Nucleus accumbens (tissue), 56 donors: ENCODE data around the gene AIP.

Source experiments
- DNase-seq, 56 donors: peaks; one replicate each; lab custom pipeline; 2025; lab: John Stamatoyannopoulos, UW

AIP gene

DNA sequence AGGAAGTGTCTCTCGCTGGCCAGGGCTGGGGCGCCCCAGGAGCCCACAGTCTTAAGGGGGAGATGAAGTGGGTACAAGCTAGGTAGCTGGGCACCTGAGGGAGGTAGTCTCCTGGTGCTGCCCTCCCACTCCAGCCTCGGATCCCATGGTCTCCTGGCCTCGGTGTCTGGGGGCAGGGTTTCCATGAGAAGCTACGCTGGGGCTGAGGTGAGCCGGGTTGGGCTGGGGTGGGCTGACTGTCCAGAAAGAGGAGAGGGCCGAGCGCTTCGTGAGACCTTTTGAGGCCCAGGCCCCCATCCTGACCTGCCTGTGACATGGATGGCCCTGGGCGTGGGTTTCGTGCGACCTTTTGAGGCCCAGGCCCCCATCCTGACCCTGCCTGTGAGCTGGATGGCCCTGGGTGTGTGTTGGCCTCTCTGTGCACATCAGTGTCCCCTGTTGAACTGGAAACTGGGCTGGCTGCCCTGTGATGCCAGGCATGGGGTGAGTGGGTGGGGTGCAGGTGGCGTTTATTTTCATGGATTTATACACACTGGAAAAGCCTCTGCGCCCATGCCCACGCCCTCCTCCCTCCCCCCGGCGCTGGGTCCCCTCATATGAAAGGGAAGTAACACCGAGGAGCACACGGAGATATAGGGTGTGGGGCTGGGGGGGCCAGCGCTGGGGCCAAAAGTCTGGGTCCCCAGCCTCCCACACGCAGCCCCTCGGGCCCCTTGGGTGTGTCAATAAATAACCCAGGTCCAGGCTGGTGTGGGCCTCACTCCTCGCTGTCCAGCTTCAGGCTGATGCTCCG, 8.6 kb downstream of the AIP start:
- DNase-seq: no peak

DNA sequence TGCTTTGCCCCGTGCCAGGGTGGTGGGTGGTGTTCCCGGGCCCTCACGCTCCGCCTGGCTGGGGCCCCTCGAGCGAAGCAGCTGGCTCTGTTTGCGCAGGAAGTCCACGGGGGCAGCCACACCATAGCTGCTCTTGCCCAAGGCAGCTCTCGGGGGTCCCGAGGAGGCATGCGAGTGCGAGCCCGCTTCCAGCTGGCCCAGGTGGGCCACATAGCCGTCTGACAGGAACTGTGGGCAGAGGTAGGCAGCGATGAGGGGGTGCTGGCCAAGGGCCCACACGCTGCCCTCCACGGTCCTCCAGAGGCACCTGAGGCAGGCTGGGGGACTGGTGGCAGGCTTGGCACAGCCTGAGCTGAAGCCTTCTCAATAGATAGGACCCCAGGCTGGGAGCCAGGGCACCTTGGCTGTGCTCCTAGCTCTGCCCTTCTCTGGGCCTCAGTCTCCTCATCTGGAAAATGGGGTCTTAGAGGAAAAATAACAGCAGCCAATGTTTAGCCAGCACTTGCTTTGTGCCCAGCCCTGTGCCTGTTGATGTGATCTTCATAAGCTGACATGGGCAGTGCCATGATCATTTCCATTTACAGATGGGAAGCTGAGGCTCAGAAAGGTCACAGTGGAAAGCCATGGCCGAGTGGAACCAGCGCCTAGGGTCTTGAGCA, 9.4 kb downstream of the AIP start:
- no peak for DNase-seq

DNA sequence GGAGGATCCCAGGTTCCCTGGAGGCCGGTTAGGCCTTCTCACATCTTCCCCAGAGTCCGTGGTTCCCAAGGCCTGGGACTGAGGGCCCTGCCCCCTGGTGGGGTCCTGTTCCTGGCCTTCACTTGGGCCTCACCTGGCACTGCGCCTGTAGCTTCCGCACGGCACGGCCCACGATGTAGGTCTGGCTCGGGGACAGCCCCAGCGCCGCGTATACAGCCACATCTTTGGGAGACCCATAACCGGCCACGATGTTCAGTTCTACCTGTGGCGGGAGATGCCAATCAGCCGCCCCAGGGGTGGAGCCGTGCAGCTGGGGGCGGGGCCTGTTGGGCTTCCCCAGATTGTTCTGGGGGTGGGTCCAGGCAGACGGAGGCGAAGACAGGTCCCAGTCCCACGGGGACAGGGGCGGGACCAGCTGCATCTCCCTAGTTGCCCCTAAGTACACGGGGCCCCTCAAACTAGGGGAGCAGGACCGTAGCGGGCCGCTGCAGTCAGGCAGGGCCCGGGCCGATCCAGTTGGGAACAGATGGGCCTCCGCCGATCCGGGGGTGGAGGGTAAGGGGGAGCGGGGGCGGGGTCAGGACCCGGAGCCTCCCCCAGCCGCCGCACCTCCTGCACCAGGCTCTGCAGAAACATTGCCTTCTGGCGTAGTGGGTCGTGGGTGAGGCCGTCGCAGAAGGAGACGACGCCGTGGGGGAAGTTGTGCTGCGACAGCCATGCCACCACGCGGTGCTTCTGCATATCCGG, 10.1 kb downstream of the AIP start:
- DNase-seq: no peak

DNA sequence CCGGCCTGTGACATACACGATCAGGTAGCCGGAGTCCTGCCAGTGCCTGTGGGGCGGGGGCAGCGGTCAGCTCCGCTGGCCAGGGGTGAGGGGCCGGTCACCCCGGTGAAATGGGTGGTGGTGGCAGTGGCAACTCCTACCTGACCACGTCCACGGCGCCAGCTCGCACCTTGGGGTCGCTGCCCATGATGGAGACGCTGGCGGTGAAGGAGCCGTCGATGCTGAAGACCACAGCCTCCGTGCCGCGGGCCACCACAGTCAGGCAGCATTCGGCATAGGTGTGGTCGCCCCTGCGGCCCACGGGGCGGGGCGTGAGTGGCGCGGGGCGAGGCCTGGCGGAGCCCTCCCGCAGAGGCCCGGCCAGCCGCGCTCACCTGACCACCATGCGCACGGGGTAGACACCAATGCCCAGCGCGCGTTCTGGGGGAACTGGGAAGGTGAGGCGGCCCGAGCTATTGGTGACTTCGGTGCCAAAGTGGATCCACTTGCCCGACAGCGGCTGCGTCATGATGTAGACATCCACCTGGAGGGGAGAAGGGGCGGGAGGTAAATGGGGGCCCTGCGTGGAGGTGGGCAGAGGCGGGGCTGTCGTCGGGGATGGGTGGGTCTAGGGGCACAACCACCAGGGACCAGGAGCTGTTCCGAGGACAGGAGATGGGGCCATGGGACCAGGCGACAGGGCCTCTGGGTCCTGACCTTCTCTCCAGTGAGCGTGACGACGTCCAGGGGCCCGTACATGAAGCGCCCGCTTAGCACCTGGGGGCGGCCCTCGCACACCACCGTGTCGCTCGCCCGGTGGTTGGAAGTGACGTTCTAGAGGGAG, 10.9 kb downstream of the AIP start:
- DNase-seq: no peak

DNA sequence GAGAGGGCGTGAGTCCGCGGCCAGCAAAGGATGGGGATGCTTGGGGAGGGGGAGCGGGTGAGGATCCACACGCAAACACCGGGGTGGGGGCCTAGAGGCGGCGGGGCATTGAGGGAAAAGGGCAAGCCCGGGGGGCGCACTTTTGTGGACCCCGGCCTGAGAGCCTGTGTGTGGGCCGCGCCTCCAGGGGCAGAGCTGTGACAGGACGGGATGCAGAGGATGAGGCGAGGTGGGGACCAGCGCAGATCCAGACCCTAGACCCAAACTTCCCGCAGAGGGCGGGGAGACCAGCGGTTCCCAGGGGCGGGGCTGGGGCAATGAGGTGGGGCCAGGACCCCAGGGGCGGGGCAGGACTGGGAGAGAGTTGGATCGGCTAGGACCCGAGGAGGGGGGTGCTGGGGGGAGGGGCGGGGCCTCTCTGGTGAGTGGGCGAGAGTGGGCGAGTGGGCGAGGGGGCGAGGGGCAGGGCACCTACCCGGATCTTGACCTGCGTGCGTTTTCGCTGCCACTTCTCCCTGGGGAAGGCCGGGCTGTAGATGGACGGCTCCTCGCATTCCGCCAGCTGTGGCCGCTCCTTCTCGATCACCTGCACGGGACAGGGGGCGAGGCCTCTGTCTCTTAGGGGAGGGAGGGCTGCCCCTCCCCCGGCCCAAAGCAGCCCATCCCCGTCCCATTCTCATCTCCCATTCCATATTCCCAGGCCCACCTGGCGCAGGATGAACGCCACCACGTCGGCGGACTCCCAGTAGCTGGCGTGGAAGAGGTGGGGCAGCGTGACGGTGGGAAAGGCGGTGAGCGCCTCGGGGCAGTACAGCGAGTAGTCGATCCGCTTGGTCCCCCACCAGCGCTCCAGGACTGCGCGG, 11.8 kb downstream of the AIP start:
- no peak for DNase-seq

DNA sequence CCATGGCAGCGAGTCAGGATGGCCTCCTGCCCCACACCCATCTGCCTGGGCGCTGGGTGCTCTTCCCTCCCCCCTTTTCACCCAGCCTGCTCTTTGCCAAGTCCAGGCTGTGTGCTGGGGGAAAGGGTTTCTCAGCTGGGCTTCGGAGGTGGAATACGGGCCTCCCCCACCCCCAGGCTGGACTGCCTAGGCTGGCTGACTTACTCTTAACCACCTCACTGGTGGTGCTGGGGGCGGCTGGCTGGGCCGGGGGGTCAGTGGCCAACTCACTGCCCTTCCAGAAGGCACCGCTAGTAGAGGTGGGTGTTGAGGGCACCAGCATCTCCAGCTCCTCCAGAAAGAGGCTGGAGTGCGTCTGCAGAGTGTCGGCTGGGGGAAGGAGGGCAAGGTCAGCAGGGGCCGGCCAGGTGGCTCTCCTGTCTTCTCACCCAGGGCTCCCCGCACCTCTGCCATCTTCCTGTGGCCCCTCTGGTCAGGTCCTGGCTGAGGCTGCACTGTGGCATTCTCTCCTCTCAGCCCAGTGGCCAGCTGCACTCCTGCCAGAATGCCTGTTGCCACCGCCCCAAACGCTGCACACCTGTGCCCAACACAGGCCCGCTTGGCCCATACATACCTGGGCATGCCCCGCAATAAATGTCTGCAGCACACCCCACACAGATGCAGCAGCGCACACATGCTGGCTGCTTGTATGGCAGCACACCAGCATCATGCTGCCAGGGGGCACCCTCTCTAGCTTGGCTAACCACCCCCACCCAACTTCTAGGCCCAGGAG, 12.6 kb downstream of the AIP start:
- DNase-seq: no peak

DNA sequence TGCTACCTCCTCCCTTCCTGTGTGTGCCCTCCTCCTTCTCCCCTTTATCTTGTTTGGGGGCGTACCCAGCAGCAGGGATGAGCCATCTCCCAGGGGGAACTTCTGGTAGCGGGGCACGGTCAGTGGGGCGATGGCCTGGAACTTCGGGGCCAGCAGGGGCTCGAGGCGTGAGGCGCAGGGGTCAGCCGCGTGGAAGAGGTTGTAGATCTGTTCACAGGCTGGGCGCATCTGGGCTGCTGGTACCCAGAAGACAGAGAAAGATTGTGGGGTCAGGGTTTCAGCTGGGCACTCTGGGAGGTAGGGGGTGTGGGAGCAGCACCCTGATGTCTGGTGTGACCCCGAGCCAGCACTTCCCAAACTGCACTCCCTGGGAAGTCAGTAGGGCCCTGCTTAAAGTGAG, 13.3 kb downstream of the AIP start:
- no peak for DNase-seq

DNA sequence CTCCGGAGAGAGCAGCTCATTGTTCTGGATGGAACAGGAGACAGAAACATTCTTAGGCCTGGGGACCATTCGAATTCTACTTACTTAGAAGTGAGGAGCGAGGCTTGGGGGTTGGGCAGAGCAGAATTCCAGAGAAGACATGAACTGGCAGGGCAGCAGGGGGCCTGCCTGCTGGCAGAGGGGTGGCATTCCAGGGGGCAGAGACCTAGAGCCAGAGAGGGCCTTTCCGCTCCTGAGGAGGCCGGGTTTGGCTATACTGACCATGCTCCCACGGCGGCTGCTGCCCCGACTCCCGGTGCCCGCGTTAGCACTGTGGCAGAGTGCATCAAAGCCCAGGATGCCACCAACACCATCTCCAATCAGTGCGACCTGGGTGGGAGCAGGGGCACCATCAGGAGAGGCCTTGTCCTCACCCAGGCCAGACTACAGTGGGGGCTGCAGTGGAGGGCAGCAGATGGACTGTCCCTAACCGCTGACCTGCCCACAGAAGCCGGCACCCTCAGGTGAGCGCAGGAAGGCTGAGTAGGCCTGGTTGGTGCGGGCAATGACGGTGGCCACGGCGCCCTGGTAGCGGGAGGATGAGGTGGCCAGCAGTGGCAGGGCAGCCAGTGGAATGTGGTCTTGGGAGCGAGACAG, 14.9 kb downstream of the AIP start:
- no peak for DNase-seq

DNA sequence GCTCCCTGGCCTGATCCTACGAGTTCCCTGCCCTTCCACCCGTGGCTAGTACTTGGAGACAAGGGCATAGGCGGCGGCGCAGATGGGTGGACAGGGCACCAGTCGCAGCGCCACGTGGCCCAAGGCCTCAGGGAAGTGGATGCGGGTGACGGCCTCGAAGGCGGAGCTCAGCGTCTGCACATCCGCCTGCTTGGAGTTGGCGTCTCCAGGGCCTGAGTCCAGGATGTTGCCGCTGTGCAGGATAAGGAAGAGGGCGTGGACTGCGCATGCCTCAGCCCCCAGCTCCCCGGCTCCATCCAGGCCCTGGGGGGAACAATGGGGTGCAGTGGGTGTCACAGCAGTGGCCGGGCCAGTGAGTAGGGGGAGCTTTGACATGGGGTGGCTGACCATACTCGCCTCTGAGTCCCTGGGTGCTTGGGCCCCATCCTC, 15.7 kb downstream of the AIP start:
- no peak for DNase-seq

DNA sequence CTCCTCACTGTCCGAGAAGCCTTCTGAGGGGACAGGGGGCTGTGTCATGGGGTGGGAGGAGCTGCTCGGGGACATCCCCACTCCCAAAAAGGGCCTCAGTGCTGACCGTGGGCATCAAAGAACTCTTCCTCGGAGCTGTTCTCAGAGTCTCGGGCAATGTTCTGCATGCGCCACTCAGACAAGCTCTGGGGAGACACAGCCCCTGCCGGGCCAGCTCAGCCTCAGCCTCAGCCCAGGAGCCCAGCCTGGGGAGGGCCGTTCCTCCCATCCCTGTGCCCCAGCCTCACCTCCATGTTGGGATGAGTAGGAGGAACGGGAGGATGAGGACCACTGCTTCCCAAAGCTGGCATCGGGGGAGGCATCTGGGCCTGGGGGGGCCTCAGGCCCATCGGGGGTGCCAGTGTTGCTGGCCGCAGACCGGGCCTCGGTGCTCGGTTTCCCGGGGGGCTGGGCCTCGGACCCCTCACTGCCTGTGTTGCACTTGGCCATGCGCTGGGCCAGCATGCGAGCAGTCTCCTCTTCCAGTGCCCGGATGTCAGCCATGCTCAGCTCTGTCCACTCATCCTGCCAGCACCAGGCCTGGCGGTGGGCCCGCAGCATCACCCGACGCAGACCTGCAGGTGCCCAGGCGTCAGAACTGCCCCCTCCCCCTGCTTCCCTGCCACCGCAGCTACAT, 17.1 kb downstream of the AIP start:
- no peak for DNase-seq

DNA sequence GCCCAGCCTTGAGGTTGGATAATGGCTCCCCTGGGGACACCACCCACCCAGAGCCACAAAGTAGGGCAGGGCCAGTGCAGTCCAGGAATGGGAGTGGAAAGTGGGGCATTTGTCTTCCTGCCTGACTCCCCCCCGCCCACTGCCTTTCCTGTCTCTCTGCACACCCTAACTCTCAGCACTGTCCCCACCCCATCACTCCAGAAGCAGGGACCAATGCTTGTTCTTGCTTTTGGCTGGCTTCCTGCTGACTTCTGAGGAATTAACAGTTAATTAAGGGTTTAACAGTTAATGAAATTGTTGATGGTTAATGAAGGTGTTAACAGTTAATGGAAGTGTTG, 17.6 kb downstream of the AIP start:
- no peak for DNase-seq

DNA sequence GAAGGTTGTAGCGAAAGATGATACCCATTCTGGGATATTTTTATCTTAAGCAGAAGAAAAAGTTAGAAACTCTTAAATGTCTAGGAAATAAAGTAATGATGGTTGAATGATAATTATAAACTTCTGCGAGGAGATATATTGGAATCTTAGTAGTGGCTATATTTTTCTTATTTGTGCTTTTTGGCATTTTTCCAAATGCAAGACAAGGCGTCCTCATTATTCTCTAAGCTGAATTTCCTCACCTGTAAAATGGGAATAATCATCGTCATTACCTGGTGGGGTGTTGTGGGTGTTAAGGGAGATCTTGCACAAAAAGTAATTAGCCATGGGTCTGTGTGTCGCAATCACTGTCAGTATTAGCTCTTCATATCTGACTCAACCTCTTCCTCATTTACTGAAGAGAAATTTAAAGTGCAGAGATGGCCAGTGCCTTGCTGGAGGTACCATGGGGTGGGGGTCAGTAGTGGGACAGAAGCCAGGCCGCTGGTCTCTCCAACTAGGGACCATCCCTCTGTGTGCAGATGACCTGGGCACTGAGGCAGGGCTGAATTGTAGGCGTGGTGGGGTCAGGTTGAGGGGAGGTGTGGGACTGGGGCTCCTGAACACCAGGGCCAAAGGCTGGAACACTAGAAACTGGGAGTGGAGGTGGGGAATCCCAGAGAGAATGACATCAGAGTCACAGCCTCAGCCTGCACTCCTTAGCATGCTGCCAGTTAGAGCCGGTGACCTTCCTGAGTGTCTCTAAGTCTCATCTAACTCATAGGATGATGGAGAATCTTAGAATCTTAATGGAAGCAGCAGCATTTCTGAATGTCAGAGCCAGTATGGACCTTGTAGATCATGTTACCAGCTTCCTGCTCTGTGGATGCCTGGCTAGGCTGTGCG, 18.2 kb downstream of the AIP start:
- DNase-seq: no peak

DNA sequence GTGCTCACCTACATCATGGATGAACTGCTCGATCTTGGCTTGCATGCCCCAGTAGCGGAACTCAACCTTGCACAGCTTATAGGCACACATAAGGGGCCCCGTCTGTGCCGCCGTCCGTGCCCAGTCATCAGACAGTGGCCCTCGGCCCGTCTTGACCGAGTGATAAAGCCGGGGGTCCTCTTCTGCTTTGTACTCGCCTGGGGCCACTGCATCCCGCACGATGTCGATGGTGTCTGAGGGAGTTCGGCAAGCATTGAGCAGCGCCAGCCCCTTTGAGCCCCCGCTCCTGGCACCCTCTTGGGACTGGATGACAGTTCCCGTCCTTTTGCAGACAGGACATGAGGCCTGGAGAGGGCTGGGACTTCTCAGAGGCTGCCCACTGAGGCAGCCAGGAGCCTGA, 19.0 kb downstream of the AIP start:
- no peak for DNase-seq

DNA sequence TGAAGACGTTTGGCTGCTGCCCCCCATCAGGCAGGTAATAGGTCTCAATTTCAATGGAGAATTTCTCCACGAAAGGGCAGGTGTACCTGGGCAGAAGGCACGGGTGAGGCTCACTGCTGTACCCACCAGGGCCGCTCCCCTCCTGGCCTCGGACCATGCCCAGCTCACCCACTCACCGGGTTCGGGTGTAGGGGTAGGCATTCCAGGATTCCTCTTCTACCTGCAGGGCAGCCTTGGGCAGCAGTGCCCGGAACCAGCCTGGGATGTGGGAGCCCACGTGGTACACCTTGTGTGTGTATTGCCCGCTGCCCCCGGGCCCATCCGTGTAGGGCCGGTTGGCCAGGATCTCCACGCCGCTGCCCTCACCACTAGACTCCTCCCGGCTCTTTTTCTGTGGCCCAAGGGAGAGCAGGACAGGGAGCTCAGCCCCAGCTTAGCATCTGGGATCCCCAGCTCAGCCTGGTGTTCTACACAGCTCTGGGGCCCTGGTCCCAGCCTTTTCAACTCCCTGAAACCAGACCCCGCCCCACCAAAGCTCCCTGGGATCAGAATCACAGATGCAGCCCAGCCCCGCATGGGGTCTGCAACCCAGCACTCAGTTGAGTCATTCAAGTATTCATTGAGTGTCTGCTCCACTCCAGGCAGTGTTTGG, 19.6 kb downstream of the AIP start:
- DNase-seq: no peak

DNA sequence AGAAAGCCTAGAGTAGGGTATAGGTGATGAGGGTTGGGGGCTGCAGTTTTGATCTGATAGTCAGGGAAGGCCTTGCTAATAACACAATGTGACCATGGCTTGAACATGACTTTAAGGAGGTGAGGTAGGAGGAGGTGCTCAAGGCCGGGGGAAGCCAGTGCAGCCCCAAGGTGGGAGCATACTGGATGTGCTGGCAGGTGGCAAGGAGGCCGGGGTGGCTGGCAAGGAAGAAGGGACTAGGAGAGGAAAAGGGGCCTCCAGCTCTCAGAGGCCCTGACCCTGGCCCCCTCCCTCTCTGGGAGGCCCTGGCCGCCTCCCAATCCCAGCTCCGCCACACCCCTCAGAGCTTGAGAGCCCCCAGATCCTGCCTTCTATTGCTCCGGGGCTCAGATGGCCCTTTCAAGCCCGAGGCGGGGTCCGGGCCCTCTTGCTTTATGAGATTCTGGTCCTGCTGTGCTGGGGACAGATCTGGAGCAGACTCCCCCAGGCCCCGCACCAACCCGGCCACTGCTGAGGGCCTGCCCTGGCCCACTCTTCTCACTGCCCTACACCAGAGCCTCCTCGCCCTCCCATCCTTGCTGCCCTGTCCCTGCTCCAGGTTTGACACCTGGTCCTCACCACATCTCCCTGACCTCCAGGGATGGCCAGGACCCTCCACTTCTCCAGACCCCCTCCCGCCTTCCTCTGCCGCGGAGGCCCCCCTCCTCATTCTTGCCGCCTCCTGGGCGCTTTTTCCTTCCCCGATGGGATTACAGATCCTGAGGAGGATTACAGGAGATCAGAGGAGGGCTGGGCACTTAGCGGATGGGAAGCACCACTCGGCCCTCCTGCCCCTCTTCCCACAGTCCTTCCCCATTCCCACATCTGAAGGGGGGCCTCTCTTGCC, 20.5 kb downstream of the AIP start:
- DNase-seq: no peak
